Hypothalamus (tissue), 51 donors: ENCODE measurements around the gene UST.
"Not testable (repeated sequence)": the region's sequence is repeated elsewhere in the genome, so short reads cannot be mapped to it uniquely, and the experiment has no call there.

Source experiments
- DNase-seq, 51 donors: peaks; one replicate each; lab custom pipeline; 2025; lab: John Stamatoyannopoulos, UW

UST gene

DNA sequence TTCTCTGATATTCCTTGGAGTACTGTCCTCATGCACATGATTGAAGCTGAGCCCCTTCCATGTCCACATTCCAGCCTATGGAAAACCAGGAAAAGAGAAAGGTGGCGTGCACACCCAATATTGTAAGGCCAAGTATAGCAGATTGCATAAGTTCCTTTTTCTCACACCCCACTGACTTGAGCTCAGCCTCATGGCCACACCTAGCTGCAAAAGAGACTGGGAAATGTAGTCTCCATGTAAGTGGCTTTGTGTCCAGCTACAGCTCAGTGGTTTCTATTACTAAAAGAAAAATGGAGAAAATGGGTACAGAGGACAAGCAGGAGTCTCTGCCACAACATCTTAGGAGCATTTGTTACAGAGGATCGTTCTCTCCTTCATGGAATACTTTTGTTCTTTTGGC is 10.8 kb upstream of the UST start:
- DNase-seq: no peak

DNA sequence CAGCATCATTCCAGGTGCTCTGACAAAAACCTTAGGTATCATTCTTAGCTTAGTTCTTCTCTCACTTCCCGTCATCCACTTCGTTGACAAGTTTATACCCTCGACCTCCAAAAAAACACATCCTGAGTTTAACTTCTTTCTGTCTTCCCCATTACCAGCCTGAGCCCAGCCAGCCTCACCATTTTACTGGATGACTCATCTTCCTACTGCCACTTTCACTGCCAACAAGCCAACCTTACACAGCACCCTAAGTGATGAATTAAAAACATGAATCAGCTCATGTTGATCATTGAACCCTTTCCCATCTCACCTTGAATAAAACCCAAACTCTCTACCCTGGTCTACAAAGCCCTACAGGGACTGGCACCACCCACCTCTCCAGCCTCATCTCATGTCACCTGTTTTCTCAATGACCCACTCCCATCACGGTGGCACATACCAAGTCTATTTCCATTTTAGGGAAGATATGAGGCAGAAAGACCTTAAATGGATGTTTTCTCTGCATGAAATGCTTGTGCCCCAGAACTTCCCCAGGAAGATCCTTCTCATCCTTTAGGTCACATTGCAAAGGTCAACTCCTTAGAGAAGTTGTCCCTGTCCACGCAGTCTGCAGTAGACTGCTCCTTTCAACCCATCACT is 9.9 kb upstream of the UST start:
- DNase-seq: no peak

DNA sequence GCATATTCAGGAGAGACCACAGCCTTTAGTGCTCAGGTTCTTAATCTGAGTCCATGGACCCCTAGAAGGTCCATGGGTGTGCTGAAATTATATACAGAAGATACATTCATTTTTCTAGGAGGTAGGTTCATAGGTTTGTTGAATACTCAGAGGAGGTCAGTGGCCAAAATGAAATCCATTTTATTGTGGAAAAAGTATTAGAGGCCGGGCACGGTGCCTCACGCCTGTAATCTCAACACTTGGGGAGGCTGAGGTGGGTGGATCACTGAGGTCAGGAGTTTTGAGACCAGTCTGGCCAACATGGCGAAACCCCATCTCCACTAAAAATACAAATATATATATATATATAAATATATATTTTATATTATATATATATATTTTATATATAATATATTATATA is 9.0 kb upstream of the UST start:
- no peak for DNase-seq

DNA sequence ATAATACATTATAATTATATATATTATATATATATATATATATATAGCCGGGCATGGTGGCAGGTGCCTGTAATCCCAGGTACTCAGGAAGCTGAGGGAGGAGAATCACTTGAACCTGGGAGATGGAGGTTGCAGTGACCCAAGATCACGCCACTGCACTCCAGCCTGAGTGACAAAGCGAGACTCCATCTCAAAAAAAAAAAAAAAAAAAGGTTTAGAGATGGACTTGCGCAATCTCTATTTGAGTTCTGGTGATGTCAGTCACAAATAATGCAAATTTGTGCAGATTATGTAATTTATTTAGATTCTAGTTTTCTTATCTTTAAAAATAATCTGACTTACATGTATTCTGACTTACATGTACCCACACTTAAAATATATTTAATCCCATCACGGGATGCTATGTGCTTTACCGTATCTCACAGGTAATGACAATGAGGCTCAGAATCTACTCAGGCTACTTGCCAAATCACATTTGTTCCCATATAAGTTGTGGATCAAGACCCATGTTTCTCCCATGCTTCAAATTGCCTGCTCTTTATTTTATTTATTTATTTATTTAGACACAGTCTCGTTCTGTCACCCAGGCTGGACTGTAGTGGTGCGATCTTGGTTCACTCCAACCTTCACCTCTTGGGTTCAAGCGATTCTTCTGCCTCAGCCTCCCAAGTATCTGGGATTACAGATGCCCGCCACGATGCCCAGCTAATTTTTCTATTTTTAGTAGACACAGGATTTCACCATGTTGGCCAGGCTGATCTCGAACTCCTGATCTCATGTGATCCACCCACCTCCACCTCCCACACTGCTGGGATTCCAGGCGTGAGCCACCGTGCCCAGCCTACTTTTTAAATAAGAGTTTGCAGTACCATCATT is 7.6 kb upstream of the UST start:
- DNase-seq: no peak

DNA sequence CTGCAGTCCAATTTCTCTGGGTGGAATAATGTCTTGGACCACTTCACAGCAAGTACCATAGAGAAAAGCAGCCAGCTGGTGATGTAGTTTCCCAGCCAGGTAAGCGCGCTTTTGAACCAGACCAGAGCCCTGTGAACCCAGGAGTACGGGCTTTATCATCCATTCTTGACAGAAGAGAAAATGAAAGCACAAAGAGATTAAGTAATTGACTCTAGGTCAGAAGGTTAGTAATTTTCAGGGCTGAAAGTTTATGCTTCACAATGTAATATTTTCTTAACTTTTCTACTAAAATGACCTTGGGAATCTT is 7.1 kb upstream of the UST start:
- DNase-seq: no peak

DNA sequence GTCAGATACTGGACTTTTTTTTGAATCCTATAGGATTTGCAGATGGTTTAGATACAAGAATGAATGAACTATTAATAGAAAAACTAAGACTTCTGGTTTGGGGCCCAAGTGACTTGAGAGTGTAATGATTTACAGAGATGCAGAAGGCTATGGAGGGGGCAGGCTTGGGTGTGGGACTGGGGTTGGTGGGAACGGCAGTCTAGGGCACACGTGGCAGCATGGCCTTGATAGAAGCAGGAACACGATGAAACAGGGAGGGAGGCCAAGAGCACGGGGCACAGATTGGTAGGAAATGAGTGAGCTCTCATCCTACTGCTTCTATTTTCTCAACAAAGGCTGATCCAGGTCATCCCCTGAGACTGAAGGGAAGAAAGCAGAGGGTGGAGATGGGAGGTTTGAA is 3.4 kb upstream of the UST start:
- DNase-seq: no peak

DNA sequence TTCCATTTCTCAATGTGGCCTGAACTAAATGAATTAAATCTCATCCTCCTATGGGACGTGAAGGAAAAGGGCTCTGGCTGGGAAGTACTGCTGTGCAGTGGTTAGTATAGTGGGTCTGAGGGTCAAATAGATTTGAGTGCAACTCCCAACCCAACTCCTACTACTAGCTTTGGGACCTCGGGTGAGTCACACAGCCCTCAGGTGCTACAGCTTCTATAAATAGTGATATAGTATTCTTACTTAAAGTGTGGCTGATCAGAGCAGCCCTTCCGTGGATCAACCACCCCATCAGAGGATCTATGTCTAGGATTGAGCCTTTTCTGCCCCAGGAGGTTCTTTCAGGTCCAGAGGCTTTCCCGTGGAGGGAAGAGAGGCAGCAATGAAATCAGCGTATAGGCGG is 904 bp upstream of the UST start:
- no peak for DNase-seq

DNA sequence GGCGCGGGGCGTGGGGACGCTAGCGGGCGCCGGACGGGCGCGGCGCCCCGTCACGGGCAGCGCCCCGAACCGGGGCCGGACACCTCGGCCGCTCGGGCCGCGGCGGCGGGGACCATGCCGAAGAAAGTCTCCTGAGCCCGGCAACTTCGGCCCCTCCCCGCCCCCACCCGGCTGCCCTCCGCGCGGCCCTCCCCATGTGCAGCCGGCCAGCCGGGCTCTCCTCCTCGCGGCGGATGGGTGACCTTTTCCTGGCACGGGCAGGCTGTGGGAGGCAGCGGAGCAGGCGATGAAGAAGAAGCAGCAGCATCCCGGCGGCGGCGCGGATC is 278 bp downstream of the UST start:
- DNase-seq: peak in 24 of 51 donors; percentile 13 to 76 (median 46)

DNA sequence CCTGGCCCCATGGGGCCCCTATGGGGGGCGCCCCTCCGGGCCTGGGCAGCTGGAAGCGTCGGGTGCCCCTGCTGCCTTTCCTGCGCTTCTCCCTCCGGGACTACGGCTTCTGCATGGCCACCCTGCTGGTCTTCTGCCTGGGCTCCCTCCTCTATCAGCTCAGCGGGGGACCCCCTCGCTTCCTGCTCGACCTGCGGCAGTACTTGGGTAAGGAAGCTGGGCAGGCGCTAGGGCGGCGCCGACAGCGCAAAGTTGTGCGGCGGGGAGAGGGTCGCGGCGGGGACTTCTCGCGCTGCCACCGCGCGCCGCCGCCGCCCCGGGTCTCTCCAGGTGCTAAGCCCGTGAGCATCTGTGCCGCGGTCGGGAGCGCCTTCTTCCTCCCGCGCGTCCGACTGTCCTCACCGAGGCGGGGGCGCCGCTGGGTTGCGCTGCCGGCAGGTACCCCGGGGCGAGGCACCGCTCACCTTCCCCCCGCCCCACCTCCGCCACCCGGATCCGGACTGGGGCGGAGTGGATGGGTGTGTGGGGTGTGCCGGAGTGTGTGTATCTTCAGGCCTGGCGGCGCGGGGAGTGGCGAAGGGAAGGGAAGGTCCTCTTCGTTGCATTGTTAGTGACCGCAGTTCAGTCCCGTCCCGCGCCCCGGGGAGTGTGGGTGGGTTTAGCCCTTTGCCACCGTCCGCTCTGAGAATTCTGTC is 788 bp downstream of the UST start:
- DNase-seq: peak in 21 of 51 donors; percentile 13 to 66 (median 39)

DNA sequence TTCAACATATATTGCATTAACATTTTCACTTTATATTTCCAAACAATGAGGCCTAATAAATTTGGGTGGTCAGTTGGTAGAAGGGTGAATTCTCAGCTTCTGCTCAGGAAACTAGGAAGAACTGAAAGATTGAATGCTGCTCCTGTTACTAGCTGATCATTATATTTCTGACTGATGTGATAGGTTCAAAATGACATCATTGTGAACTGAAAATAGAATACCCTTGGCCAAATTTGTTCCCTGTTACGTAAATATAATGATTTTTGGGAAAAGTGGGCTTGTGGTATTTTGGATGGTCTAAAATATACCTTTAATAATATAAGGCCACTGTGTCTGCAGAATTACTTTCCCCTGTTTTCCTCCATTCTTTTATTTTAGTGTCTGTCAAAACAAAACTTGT is 2.8 kb downstream of the UST start:
- DNase-seq: no peak

DNA sequence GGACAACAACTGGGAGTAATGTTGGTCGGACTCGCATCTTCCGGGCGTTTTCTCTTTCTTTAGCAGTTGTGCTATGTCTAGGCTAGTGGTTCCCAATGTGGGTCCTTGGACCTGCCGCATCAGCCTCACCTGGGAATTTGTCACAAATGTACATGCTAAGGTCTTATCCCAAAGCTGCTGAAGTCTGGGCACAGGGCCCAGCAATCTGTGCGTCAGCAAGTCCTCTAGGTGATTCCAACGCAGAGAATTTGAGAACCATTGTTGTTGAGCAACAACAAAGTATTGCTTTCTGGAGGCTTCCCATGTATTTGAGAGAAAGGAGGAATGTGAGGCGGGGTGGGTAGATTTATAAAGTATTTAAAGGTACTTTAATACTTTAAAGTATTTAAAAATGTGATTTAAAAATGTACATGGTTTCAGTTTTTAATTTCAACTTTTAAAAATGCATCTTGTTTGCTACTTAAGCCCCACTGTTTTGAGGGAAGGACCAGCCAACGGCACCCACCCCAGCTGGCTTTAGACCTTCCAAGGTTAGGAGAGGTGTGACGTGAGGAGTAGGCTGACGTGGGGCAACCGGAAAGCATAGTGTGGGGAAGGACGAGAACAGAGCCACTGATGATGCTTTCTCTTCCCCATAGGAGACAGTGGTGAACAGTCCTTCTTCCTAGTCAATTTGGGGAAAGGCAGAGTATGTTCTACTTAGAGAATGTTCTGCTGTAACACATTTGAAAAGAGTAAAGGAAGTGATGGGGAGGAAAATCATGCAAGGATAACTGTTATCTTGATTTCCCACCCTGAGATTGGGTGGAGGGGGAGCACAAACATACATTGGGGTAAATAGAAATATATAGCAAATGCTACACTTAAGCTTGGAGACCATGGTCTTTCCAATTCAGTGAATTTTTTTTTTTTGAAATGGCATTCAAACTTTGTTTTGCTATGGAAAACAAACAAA is 4.3 kb downstream of the UST start:
- DNase-seq: peak in 2 of 51 donors; percentile 1 to 23

DNA sequence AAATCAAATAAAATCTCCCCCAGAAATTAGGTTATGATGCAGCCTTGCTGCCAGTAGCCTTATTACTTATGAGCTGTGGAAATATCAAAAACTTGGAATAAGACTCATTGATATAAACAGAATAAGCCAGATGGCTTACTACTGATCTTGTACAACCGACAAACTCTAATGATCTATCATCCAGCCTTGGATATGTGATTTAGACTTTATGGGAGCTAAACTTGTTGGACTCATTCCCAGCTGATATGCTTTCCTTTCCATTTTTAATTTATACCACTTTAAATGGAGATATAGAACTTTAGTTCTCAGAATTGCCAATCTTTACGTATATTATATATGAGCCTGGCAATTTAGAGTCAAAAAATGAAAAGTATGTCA is 5.0 kb downstream of the UST start:
- no peak for DNase-seq

DNA sequence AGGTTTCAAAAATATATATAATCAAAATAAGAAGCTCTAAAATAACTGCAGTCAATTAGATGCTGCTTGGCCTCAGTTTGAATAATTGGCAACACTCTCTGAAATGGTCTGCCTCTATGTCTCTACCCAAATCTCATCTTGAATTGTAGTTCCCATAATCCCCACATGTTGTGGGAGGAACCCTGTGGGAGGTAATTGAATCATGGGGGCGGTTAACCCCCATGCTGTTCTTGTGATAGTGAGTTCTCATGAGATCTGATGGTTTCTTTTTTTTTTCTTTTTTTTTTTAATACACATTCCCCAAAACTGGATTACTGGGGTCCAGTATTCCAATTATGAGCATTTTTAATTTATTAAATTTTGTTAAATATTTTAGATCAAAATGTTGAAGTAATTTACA is 8.5 kb downstream of the UST start:
- not testable (repeated sequence) for DNase-seq

DNA sequence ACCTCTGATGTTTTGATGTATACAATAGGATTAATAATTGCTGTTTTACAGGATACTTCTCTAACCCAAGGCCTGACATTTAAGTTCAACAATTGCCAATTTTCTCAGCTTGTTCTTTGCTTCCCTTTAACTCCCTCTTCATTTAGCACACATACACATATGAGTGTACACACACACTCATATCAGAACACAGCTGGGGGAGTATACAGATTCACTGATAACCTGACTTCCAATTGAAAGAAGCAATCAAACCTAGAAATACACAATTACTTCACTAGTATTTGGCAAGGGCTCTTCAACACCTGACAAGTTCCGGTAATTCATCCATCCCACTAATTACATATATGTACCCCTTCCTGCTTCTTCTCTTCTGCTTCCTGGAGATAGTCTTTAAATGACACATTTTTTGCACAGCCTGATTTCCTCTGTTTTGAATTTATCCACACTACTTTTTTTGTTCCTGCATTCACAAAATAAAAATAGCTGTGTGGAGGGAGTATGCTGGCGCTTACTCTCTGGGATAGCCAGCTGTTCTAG is 11.2 kb downstream of the UST start:
- DNase-seq: no peak

DNA sequence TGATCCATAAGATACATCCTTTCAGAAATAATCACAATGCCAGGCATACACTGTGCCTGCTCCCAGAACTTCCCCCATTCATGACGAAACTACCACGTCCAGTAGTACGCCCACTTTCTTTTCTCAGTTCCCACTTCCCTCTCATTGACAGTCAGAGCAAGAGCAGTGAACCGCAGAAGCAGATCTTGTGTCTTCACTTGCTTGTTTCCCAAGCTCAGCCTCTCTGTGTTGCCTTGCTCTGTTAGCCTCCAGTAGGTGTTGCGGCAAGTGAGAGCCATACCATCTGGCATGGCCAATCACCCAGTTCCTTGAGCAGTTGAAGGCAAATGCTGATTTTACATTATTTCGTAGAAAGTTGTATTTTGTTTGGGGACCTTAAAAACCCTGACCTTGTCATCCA is 11.7 kb downstream of the UST start:
- peak in 23 of 51 donors; percentile 5 to 57 (median 26) for DNase-seq

DNA sequence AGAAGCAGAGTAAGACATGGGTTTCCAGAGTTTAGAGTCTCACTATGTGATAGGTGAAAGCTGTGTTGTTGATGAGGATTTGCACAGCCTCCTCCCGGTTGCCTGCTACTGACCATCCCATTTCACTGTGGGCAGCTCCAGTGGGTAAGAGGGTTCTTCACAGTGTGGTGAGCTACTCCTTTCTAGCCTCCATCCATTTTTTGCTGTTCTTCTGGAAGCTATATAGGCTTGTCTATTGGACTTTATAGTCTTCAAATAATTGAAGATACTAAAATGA is 13.4 kb downstream of the UST start:
- DNase-seq: no peak

DNA sequence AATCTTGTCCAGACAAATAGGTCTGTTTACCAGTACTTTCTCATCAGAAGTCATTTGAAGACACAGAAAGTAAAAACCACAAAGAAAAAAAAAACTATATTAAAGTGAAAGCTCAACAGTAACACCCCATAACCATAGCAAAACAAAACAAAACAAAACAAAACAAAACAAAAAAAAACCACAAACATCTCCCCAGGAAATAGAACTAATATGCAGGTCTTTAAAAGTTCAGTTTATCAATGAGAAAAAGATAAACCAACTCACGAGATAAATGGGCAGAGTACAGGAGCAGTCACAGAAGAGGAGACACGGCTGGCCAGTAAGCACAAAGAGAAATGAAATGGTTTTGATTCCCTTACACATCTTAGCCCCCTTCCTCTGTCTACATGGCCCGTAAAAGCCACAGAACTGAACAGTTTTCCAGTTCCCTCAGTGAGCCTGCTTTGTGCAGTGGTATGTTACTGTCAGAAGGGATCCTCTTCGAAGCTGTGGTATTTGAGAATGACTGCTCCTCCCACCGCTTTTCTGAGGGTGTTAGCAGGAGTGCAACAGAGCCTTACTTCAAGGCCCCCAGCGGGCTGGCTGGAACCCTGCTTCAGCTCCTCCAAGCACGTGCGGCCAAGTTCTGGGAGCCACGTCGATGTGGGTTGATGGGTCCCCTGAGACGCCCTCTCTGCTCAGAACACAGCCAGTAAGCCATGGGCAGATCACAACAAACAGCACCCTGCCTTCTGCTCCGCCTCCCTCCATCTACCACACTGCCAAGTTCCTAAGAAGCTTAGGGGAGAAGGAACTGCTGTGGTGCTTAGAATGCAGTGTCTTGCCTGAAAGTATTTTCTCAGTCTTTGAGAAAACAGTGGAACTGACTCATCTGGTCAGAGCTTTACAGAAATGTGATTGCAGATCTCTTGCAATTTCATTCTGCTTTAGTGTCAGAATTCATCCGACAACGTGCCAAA is 14.0 kb downstream of the UST start:
- peak in 30 of 51 donors; percentile 4 to 63 (median 32) for DNase-seq

DNA sequence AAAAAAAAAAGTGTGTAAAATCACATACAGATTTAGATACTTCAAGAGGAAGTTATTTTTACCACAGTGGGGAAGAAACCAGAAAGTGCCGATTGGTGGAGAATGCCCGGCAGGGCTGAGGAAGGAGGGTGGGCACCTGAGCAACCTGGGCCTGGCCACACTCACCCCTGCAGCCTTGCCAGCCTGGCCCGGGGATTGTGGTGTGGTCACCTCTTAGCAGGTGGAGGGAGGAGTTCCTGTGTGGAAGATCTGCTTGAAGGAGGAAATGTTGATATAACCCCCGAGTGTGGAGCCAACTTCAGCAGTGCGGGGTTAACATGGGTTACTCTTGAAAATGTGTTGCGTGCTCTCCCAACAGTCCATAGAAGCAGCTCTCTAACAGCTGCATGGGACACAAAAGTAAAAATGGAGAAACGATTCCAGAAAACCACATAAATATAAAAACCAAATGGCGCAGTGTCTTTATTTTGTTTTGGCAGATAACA is 14.7 kb downstream of the UST start:
- peak in 2 of 51 donors; percentile 11 to 21 for DNase-seq

DNA sequence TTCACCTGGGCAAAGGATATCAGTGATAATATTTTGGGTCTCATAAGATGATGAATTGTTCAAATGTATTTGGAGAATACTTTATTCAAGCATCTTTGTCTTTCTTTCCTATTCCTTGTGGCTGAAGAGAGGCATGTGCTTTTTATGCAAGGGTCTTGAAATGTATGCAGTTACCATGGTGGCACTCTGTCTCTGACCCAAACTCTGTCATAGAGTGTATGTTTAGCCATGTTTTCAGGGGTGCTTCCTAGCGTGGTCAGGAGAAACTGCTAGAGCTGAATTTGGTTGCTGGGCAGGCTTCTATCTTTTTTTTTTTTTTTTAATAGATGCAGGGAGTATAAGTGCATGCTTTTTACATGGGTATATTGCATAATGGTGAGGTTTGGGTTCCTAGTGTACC is 15.4 kb downstream of the UST start:
- no peak for DNase-seq
